Stimulated activated CD8-positive, alpha-beta memory T cell treated with anti-CD3 and anti-CD28 coated beads, Interleukin-15, amount 100 ng/mL, for 1 hour (primary cell): ENCODE data around the gene DNAJC8.

ENCODE experiments used
- DNase-seq: peaks from one replicate; pipeline ENCODE4 v3.0.0-alpha.2; 2020; ENCODE audit warnings: low read depth

The DNAJC8 gene

GRCh38 chr1:28249013-28249865 is 16.4 kb upstream of the DNAJC8 start:
- no peak for DNase-seq

GRCh38 chr1:28248273-28249012 is 15.6 kb upstream of the DNAJC8 start:
- DNase-seq = peak; percentile 66

GRCh38 chr1:28247612-28248272 is 14.9 kb upstream of the DNAJC8 start:
- DNase-seq = no peak

GRCh38 chr1:28246427-28246832 is 13.6 kb upstream of the DNAJC8 start:
- DNase-seq = no peak

GRCh38 chr1:28244549-28245251 is 11.9 kb upstream of the DNAJC8 start:
- DNase-seq = no peak

GRCh38 chr1:28243685-28244311 is 11.0 kb upstream of the DNAJC8 start:
- no peak for DNase-seq

GRCh38 chr1:28241638-28242241 is 8.9 kb upstream of the DNAJC8 start:
- no peak for DNase-seq

- no peak for DNase-seq
Measured at GRCh38 chr1:28240024-28240423, 7.2 kb upstream of the DNAJC8 start.

GRCh38 chr1:28239004-28239403 is 6.2 kb upstream of the DNAJC8 start:
- no peak for DNase-seq

GRCh38 chr1:28236656-28237322 is 4.0 kb upstream of the DNAJC8 start:
- DNase-seq = no peak

GRCh38 chr1:28235755-28236655 is 3.2 kb upstream of the DNAJC8 start, which contains the start of gene ATP5IF1:
TSS of gene ATP5IF1 (plus strand) at chr1:28236124. CDS start at chr1:28236184, 60 bp downstream.
- peak; percentile 85 for DNase-seq

- DNase-seq = no peak
Measured at GRCh38 chr1:28233264-28233606, 406 bp upstream of the DNAJC8 start.

GRCh38 chr1:28229996-28230395 is 2.8 kb downstream of the DNAJC8 start:
- DNase-seq = no peak

GRCh38 chr1:28229089-28229488 is 3.7 kb downstream of the DNAJC8 start:
- no peak for DNase-seq

- no peak for DNase-seq
Measured at GRCh38 chr1:28213315-28213714, 19.5 kb downstream of the DNAJC8 start.

- DNase-seq = no peak
Measured at GRCh38 chr1:28209700-28210099, 23.1 kb downstream of the DNAJC8 start.

GRCh38 chr1:28208818-28209441 is 23.9 kb downstream of the DNAJC8 start:
- DNase-seq = peak; percentile 27

- no peak for DNase-seq
Measured at GRCh38 chr1:28205243-28205642, 27.6 kb downstream of the DNAJC8 start.

- DNase-seq = no peak
Measured at GRCh38 chr1:28200234-28200873, 32.5 kb downstream of the DNAJC8 start.
